Right lobe of liver (tissue), 6 donors: Measurements from ENCODE around the gene NATD1. TPM values are rescaled to one million over a fixed set of nuclear protein-coding genes. Genes with fewer than 3 reads are reported as not detected.
A peak's percentile ranks its signal among the peaks of the same experiment; 100 is the strongest.

Experiments used
- ATAC-seq, 4 donors: fragments of 200-7000 bp; cut with Tn5 transposase; one replicate each; pipeline ENCODE4 v1.9.1; 2020; ENCODE audit warnings: mild to moderate bottlenecking in 4 of 4, moderate library complexity in 4 of 4
- DNase-seq, 3 donors: peaks; one replicate each; pipeline ENCODE4 v3.0.0-alpha.2; 2020
- H3K27ac ChIP-seq, 3 donors: fragments of 200-600 bp; one replicate each; pipeline ENCODE4 v1.8.0; 2022
- H3K27me3 ChIP-seq, 2 donors: fragments of 200-600 bp; one replicate each; pipeline ENCODE4 v1.8.0; 2022
- H3K36me3 ChIP-seq, 4 donors: fragments of 200-600 bp; sonication (generic) in 1 of 4; one replicate each; pipeline versions ENCODE4 v1.5.1 to v1.8.0; 2017 to 2022; ENCODE audit warnings: control low read depth in 1 of 4
- H3K4me1 ChIP-seq, 4 donors: fragments of 200-600 bp; sonication (generic) in 1 of 4; one replicate each; pipeline versions ENCODE4 v1.5.1 to v1.8.0; 2017 to 2022; ENCODE audit warnings: control low read depth in 1 of 4
- H3K4me3 ChIP-seq, 3 donors: fragments of 200-600 bp; one replicate each; pipeline ENCODE4 v1.8.0; 2022
- H3K9me3 ChIP-seq, 4 donors: fragments of 200-600 bp; sonication (generic) in 1 of 4; one replicate each; pipeline versions ENCODE4 v1.5.1 to v1.8.0; 2017 to 2022; ENCODE audit warnings: control low read depth in 1 of 4
- CTCF ChIP-seq, 4 donors: fragments of 200-600 bp in 3 of 4; fragments of 450-650 bp in 1 of 4; IDR thresholded peaks; one replicate each; pipeline versions ENCODE4 v1.5.1 to v1.8.0; 2016 to 2022; ENCODE audit warnings: antibody characterized with exemption in 4 of 4, mild to moderate bottlenecking in 2 of 4
- POLR2A ChIP-seq: fragments of 450-650 bp; IDR thresholded peaks from one replicate; pipeline ENCODE4 v1.6.1; 2017; ENCODE audit warnings: antibody characterized with exemption, mild to moderate bottlenecking
- WGBS: methylation state at CpG from one replicate; pipeline ENCODE4 v1.1.6; 2018; ENCODE audit warnings: low coverage, low lambda C conversion rate; ENCODE audit not compliant: insufficient coverage; ENCODE audit errors: missing lambda C conversion rate; 5-methylcytosine and 5-hydroxymethylcytosine counted together
- intact Hi-C, 2 donors: fragments of 100-400 bp; cut with DNase I; formaldehyde crosslinking; loops; one replicate each; pipeline versions ENCODE4 v1.11.2 to v1.14.1; 2022
- total RNA-seq, 6 experiments: library from RNA; depleted of rRNA in 2 of 6; stranded (reverse); fragments of >200 nt in 2 of 6; fragmentation: NEBNext Ultra II Directional in 3 of 6; extraction: Animal tissue kit (Norgen Biotek cat#: 25700) in 3 of 6; gene quantifications; one replicate each; pipeline versions ENCODE4 v1.1.0 to v1.2.4, GENCODE V29; 2016 to 2023
- donor health status: DM: no; HTN: yes; CAD: no.
- donor health status: DM: no; HTN: no; CAD: no.
- donor health status: DM: no; HTN: no; CAD: no.
- donor health status: DM: no; HTN: yes; CAD: no.
- donor health status: DM: no; HTN: yes; CAD: no.

Gene NATD1
- total RNA-seq, 6 experiments from 2014 or later, result 3.3 to 5.5 (median 4.7) TPM

GRCh38 chr17:21277332-21277731 lies 24.1 kb upstream of the NATD1 start:
- ATAC-seq, result no peak
- H3K27me3 ChIP-seq, result no peaks in the 10 kb centered on the region
- no peak overlapping the region for H3K27ac ChIP-seq
- H3K4me1 ChIP-seq, result peaks cover 0 to 6% (median 2%) of the 10 kb centered on the region in 4 donors
- H3K36me3 ChIP-seq, result no peaks in the 10 kb centered on the region
- H3K9me3 ChIP-seq, result no peaks in the 10 kb centered on the region
- no peak for DNase-seq
- WGBS, result 87% methylated on average over 3 of the region's 3 CpGs
- no peak overlapping the region for H3K4me3 ChIP-seq
- intact Hi-C loops, result loop anchor here (10.0 kb wide), 2 partner anchors 163 to 167 kb away; no protein-coding TSS in a partner anchor
- TF ChIP-seq CTCF (IDR thresholded peaks at IDR 0.05) (no peak), POLR2A (no peak)

DNA sequence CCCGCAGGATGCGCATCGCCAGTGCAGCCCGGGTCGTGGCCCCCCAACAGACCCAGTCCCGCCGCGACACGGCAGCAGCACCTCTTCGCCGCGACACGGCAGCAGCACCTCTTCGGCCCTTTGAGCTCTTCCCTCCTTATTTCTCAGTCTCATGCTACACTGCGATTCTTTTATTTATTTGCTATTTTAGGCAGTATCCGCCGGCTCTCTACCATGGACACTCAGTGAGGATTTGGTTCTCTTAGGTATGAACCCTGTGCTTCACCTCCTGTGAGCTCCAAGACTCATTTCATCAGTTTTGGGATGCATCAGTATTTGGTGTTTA lies 23.0 kb upstream of the NATD1 start:
- ATAC-seq (no peak), DNase-seq (no peak)
- no peaks in the 10 kb centered on the region for H3K36me3 ChIP-seq
- H3K27ac ChIP-seq, result no peak overlapping the region
- H3K4me1 ChIP-seq, result peaks cover 0 to 6% (median 2%) of the 10 kb centered on the region in 4 donors
- H3K9me3 ChIP-seq, result no peaks in the 10 kb centered on the region
- no peaks in the 10 kb centered on the region for H3K27me3 ChIP-seq
- no peak for TF ChIP-seq CTCF (IDR thresholded peaks at IDR 0.05)
- TF ChIP-seq POLR2A, result no peak
- intact Hi-C loops, result loop anchor here (10.0 kb wide), 2 partner anchors 161 to 169 kb away; no protein-coding TSS in a partner anchor
- WGBS, result 5% methylated on average over 15 of the region's 17 CpGs
- peak overlapping the region; percentile 61 to 68 (median 65) for H3K4me3 ChIP-seq

DNA sequence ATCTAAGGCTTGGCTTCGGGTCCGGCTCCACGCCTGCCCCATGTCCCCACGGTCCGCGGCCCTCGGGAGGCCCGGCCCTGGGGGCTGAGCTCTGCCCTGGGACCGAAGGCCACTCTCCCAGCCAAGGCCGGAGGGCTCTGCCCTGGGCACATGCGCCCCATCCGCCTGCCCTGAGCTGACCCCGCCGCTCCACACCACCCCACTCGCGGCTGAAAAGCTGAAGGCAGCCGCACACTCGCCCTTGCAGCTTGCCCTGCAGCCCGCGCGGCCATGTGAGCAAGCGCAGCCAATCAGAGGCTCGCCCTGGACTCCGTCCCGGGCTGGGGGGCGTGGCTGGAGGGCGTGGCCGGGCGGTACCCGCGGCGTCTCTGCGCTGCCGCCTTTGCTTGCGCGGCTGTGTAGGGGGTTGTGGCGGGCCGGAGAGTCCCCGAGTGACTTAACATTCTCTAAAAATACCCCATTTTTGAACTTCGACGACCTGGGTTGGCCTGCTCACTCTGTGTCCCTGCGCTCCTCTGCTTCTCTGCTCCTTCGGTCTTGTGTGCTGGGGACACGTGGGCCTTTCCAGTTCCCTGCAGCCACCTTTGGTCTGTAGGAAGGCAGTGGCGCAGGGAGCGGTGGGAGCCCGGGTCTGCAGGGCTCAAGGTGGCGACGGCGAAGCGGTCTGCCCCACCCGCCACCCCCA lies 22.5 kb upstream of the NATD1 start:
- DNase-seq (peak; percentile 96 to 97 (median 96)), ATAC-seq (peak; percentile 93 to 96 (median 95))
- TF ChIP-seq POLR2A (peak; percentile 33), CTCF (IDR thresholded peaks at IDR 0.05) (peak in 1 of 4 donors; percentile 5)
- peak overlapping the region; percentile 61 to 68 (median 65) for H3K4me3 ChIP-seq
- peak overlapping the region in 2 of 3 donors; percentile 6 to 30 for H3K27ac ChIP-seq
- no peaks in the 10 kb centered on the region for H3K27me3 ChIP-seq
- WGBS, result 1% methylated on average over 9 of the region's 52 CpGs
- H3K36me3 ChIP-seq, result no peaks in the 10 kb centered on the region
- no peaks in the 10 kb centered on the region for H3K9me3 ChIP-seq
- peaks cover 0 to 6% (median 2%) of the 10 kb centered on the region in 4 donors for H3K4me1 ChIP-seq
- intact Hi-C loops, result loop anchor here (10.0 kb wide), 2 partner anchors 161 to 169 kb away; no protein-coding TSS in a partner anchor

DNA sequence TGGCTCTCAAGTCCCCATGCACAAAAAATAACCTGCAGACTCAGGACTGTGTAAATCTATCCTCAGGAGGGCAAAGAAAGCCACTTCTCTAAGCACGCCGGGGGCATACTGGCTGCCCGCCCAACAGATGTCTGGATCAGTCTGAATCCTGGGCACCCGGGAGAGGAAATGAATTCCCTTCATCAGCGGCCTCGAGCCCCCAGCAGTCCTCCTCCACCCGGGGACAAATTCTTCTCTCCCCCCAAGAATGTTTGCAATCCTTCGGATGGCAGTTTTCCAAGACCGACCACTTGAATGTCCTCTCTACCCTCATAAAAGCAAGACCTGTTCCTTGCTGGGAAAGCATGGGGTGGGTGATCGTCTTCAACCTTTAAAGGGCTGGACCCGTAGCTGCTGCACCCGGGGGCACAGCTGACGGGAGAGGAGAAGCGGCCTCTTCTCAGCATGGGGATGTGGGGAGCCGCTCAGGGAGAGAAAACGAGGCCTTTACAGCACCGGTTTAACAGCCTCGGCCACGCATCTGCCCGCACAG lies 21.9 kb upstream of the NATD1 start:
- no peak for ATAC-seq

More for the DNA sequence above, 21.9 kb upstream of the NATD1 start:
- no peak for DNase-seq
- Histone ChIP-seq H3K9me3 (no peaks in the 10 kb centered on the region), H3K4me3 (peak overlapping the region; percentile 61 to 68 (median 65)), H3K4me1 (peaks cover 0 to 6% (median 2%) of the 10 kb centered on the region in 4 donors), H3K36me3 (no peaks in the 10 kb centered on the region), H3K27ac (peak overlapping the region in 2 of 3 donors; percentile 6 to 30), H3K27me3 (no peaks in the 10 kb centered on the region)
- 10% methylated on average over 10 of the region's 20 CpGs for WGBS
- intact Hi-C loops, result loop anchor here (10.0 kb wide), 2 partner anchors 160 to 170 kb away; no protein-coding TSS in a partner anchor
- no peak for TF ChIP-seq CTCF (IDR thresholded peaks at IDR 0.05)
- TF ChIP-seq POLR2A, result no peak
